ENCODE measurements around the gene TRPV3.

DNA sequence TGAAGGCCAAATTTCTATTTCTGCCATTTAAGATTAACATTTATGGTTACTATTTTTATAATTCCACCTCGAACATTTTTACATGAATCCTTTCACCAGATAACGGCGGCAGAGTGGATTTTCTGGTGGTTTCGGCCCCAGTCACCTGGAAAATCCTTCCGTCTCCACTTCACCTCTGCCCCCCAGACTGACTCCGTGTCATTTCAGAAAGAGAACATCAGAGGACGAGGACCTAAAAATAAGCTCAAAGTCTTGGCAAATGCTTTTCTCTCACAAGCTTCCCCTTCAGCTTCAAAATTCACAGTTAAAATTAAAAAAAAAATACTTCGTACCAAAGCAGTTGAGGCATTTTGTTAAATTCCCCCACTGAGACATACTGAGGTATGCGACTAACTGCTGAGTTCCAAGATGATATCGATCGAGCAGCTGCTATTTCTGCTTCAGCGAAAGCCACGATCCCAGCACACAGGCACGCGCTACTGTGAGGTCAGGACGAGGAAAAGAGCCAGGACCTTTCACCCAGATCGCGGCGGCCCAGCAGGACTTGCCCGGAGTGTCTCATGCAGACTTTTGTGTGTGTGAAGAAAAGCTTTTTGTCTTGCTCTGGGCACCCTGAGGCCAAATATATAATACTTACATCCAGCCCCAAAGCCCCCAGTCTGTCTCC lies 45.0 kb downstream of the TRPV3 start:
- TF ChIP-seq CTCF (IDR thresholded peaks at IDR 0.05) = no peak
- no peak for TF ChIP-seq POLR2A (IDR thresholded peaks at IDR 0.05)

Measured in Peyer's patch (tissue), 4 donors.